DND-41 (cell line): ENCODE results near the gene MREG.

Source experiments
- EZH2 ChIP-seq: IDR thresholded peaks from 3 replicates; pipeline ENCODE4 v1.6.1; 2012; ENCODE audit warnings: borderline replicate concordance, low read depth, mild to moderate bottlenecking, moderate library complexity, low read length, inconsistent platforms; ENCODE audit not compliant: severe bottlenecking
- TF ChIP-seq, protein P1 (sequence below): IDR thresholded peaks from 2 replicates; pipeline ENCODE4 v1.5.1; 2012; ENCODE audit warnings: borderline replicate concordance, low read length, moderate library complexity, mild to moderate bottlenecking; ENCODE audit not compliant: poor library complexity, severe bottlenecking; ENCODE audit errors: extremely low read depth

DNA sequence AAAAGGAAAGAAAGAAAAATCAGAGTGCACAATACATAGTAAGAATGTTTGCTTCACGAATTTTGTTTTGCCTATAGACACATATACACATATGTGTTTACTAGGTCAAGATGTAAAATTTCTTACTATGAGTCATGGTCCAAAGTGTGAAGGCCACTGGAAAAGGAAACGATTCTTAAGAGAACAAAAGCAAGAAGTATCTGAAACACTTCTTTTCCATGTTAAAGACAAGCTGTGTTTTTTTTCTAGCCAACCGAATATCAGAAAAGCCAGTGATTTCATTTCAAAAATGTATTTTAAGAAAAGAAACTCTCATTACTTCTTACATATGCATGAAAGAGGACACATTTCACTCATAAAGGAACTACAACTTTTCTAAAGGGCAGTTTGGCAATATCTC lies 43.4 kb upstream of the MREG start:
- TF ChIP-seq, protein P1, sequence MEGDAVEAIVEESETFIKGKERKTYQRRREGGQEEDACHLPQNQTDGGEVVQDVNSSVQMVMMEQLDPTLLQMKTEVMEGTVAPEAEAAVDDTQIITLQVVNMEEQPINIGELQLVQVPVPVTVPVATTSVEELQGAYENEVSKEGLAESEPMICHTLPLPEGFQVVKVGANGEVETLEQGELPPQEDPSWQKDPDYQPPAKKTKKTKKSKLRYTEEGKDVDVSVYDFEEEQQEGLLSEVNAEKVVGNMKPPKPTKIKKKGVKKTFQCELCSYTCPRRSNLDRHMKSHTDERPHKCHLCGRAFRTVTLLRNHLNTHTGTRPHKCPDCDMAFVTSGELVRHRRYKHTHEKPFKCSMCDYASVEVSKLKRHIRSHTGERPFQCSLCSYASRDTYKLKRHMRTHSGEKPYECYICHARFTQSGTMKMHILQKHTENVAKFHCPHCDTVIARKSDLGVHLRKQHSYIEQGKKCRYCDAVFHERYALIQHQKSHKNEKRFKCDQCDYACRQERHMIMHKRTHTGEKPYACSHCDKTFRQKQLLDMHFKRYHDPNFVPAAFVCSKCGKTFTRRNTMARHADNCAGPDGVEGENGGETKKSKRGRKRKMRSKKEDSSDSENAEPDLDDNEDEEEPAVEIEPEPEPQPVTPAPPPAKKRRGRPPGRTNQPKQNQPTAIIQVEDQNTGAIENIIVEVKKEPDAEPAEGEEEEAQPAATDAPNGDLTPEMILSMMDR, result no peak
- no peak for TF ChIP-seq EZH2
